GM21576 (cell line): Measurements from ENCODE around the gene SMIM1.
"Not testable (repeated sequence)": the region's sequence is repeated elsewhere in the genome, so short reads cannot be mapped to it uniquely, and the experiment has no call there.

Experiments
- ATAC-seq: cut with Tn5 transposase; IDR thresholded peaks from one replicate; pipeline ENCODE4 v1.9.1; 2021; ENCODE audit warnings: mild to moderate bottlenecking, moderate library complexity; ENCODE audit not compliant: unreplicated experiment

Gene SMIM1, protein sequence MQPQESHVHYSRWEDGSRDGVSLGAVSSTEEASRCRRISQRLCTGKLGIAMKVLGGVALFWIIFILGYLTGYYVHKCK

DNA sequence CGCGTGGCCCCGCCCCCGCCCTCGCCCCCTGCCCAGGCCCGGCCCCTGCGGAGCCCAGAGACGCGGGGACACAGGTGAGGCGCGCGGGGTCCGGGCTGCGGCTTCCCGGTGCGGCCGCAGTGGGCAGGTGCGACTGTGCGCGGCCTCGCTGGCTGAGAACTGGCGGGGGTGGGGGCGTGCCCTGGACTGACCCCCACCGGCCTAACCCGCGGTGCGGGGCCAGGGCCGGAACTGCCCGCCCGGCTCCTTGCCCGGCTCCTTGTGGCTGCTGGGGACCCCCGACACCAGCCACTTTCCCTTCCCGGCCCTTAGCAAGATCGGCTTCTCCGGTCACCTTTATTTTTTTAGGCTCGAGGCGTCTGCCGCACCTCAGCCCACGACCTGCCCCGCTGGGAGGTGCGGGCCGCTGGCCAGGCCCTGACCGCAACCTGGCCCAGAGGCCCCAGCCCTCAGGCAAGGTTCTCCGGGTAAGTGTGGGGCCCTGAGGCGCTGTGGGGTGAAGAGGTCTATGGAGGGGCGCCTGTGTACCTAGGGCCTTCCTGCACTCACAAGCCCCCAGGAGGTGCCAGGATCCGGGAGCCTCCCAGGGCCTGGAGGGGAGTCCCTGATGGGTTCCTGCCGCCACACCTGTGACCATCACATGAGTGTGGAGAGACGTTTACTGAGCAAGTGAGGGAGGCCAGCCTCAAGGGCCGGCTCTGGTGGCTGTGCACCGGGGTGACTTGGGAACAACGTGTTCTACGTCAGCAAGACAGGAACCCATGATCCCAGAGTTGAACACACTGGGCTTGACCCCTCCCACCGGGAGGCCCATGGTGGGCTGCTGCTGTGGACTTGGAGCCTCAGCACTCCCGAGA, at the start of gene SMIM1:
Gene SMIM1 (plus strand): TSS at position 35 of the 857 bp plus-strand sequence. CDS start 2,625 bp downstream, outside the sequence.
- peak; percentile 18 for ATAC-seq

DNA sequence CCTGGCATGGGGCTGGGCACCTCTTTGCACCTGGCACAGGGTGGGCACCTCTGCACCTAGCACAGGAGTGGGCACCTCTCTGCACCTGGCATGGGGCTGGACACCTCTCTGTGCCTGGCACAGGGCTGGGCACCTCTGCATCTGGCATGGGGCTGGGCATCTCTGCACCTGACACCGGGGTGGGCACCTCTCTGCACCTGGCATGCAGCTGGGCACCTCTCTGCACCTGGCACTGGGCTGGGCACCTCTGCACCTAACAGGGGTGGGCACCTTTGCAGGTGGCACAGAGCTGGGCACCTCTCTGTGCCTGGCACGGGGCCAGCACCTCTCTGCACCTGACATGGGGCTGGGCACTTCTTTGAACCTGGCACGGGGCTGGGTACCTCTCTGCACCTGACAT, 49.7 kb upstream of the SMIM1 start:
- ATAC-seq: no peak

GRCh38 chr1:3724416-3725030, 48.0 kb upstream of the SMIM1 start:
- ATAC-seq: not testable (repeated sequence)

- no peak for ATAC-seq
Measured at GRCh38 chr1:3725366-3725765, 47.2 kb upstream of the SMIM1 start.

GRCh38 chr1:3727042-3727824, 45.3 kb upstream of the SMIM1 start:
- no peak for ATAC-seq

GRCh38 chr1:3727825-3728776, 44.4 kb upstream of the SMIM1 start:
- no peak for ATAC-seq

DNA sequence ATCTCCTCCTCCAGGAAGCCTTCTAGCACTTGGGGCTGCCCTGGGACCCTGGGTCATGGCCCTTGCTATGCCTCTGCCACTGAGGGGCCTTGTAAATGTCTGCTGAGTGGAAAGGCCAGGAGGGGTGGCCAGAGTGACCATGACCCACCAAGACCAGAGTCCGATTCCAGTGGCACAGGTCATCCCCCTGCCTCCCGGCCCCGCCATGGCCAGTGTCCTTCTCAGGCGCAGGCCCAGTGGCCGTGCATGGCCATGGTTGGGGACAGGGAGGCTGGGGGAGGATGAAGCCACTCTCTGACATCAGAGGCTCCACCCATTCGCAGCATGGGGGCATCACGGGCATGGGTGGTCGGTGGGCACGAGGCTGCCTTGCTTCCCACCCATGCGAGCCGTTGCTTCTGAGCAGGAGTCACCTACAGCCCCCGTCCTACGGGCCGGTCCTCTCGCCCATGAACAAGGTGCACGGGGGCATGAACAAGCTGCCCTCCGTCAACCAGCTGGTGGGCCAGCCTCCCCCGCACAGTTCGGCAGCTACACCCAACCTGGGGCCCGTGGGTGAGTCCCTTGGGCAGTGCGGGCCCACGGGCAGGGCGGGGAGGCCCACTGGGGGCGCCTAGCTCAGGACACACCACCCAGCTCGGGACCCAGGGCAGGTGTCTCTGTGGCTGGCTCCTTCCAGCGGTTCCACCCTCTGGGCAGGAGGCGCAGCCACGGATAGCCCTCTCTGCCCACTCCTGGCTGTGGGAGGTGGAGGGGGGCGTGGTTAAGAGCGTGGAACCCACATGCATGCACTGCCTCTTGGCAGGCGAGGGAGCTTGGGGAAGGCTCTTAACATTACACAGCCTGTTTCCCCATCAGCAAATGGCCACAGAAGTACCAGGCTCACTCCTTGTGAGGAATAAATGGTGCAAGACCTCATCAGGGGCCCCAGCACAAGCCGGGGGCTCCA, 42.7 kb upstream of the SMIM1 start:
- ATAC-seq: no peak

DNA sequence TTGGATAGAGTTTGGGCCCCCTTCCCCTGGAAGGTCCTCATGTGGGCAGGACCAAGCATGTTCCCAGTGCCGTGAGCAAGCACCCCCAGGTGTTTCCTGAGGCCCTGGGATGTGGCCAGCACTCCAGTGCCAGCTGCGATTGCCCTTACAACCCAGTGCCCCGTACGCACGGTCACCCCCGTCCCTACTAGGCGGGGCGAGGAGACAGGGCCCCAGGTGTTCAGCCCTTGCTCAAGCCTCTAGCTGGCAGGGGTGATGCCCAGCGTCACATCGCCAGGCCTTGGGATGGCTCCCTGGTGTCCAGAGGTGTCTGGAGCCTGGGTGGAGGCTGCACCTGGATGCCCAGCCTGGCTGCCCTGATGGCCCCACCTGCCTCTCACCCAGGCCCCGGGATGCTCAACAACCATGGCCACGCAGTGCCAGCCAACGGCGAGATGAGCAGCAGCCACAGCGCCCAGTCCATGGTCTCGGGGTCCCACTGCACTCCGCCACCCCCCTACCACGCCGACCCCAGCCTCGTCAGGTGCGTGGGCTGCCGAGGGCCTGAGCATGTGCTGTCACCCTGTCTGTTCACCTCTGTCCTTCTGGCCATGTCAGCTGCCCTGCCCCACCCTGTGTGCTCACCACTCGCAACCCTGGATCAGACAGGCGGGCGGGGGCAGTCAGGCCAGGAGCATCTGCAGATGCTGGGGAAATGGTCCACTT, 41.9 kb upstream of the SMIM1 start:
- ATAC-seq: no peak

- no peak for ATAC-seq
Measured at GRCh38 chr1:3731583-3732433, 40.7 kb upstream of the SMIM1 start.

- ATAC-seq: no peak
Measured at GRCh38 chr1:3732434-3733093, 40.0 kb upstream of the SMIM1 start.

DNA sequence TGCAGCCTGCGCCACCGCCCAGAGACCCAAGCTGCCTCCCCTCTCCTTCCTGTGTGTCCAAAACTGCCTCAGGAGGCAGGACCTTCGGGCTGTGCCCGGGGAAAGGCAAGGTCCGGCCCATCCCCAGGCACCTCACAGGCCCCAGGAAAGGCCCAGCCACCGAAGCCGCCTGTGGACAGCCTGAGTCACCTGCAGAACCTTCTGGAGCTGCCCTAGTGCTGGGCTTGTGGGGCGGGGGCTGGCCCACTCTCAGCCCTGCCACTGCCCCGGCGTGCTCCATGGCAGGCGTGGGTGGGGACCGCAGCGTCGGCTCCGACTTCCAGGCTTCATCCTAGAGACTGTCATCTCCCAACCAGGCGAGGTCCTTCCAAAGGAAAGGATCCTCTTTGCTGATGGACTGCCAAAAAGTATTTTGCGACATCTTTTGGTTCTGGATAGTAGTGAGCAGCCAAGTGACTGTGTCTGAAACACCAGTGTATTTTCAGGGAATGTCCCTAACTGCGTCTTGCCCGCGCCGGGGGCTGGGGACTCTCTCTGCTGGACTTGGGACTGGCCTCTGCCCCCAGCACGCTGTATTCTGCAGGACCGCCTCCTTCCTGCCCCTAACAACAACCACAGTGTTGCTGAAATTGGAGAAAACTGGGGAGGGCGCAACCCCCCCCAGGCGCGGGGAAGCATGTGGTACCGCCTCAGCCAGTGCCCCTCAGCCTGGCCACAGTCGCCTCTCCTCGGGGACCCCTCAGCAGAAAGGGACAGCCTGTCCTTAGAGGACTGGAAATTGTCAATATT, 39.3 kb upstream of the SMIM1 start:
- no peak for ATAC-seq

DNA sequence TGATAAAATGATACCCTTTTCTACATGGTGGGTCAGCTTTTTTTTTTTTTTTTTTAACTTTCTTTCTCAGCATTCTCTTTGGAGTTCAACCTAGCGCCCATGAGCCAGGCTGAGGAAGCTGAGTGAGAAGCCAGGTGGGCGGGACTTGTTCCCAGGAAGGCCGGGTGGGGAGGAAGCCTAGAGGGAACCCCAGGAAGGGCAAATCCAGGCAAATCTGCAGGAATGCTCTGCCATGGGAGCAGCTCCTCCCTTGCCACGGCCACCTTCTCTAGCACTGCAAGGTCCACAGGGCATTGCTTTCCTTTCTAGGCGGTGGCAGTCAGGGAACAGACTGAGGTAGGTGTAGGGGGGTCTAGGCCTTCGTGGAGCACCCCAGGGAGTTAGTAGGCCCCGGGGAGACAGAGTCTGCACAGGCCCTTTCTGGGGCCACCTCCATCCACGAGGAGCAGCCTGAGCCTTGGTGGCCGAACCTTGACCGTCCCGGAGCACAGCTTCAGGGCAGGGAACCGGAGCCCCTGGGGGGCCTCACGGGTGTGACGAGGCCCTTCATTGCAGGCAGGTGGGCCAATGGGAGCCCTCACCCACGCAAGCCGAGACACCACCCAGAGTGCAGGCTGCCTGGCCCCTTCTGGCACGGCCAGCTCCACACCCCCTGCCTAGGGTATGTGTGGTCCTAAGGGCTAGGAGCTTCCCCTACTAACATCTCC, 38.5 kb upstream of the SMIM1 start:
- ATAC-seq: no peak

- ATAC-seq: no peak
Measured at GRCh38 chr1:3734602-3735001, 37.9 kb upstream of the SMIM1 start.

GRCh38 chr1:3735027-3735681, 37.4 kb upstream of the SMIM1 start:
- no peak for ATAC-seq

GRCh38 chr1:3735688-3736087, 36.9 kb upstream of the SMIM1 start:
- ATAC-seq: no peak
